Measurements from ENCODE around the gene KRTAP21-3. TPM values are rescaled to one million over a fixed set of nuclear protein-coding genes. Genes with fewer than 3 reads are reported as not detected.

KRTAP21-3 gene
- polyA plus RNA-seq, 1 experiment, result not detected

DNA sequence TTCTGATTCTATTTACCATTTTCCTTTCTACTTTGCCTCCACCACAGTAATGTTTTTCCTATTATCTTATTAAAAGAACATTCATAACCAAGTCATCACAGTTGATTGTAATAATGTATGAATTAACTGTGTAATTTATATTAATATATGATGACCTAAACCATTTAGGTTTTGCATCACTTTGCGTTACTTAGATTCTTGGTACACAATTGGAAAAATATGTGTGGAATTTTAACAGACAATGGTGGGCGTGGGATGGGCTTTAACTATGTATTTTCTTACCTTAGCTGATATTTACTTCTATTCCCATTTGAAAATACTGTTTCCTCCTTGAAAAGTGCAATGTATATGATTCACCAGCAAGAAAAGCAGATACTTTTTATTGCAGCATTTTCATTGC lies 3.6 kb downstream of the KRTAP21-3 start:
- TF ChIP-seq CTCF (IDR thresholded peaks at IDR 0.05; ENCODE audit: low read depth, low read length), result no peak
- CTCF ChIA-PET, result interaction anchor here (0.9 kb wide), 1 partner anchor 384 kb away, joined by 3 read pairs; no protein-coding TSS in a partner anchor
- Histone ChIP-seq H3K4me3 (ENCODE audit: low read depth, low read length) (no peak overlapping the region), H3K27me3 (ENCODE audit: control insufficient read depth, insufficient read depth, low read length) (no peaks in the 10 kb centered on the region), H3K9me3 (ENCODE audit: control insufficient read depth, insufficient read depth, low read length) (peaks cover 6% of the 10 kb centered on the region), H3K27ac (ENCODE audit: low read depth, low read length) (no peak overlapping the region)
- POLR2A ChIA-PET, result no interaction called here
- DNase-seq (ENCODE audit: low read depth, low spot score), result no peak

DNA sequence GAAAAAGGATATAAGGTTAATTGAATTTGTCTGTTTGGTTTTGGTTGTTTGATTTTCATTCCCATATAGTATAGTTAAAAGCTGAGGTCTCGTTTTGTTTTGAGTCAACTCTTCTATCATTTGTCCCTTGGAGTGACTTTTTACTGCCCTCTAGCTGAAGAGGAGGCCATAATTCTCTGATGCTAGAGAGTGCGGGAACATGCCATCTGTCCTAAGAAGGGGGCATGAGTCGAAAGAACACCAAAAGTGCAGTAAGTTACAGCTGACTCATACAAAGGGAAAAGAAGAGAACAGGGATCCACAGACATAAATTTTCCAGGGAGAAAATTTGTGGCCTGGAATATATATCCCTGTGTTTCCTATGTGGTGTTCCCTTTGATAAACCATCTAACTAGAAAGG lies 4.1 kb downstream of the KRTAP21-3 start:
- Histone ChIP-seq H3K27ac (ENCODE audit: low read depth, low read length) (no peak overlapping the region), H3K27me3 (ENCODE audit: control insufficient read depth, insufficient read depth, low read length) (no peaks in the 10 kb centered on the region), H3K9me3 (ENCODE audit: control insufficient read depth, insufficient read depth, low read length) (peaks cover 6% of the 10 kb centered on the region), H3K4me3 (ENCODE audit: low read depth, low read length) (no peak overlapping the region)
- no peak for DNase-seq (ENCODE audit: low read depth, low spot score)
- ChIA-PET CTCF (interaction anchor here (0.9 kb wide), 1 partner anchor 385 kb away, joined by 3 read pairs; no protein-coding TSS in a partner anchor), POLR2A (no interaction called here)
- TF ChIP-seq CTCF (IDR thresholded peaks at IDR 0.05; ENCODE audit: low read depth, low read length), result no peak

GRCh38 chr21:30713766-30714165 lies 4.8 kb downstream of the KRTAP21-3 start:
- Histone ChIP-seq H3K27me3 (ENCODE audit: control insufficient read depth, insufficient read depth, low read length) (no peaks in the 10 kb centered on the region), H3K27ac (ENCODE audit: low read depth, low read length) (no peak overlapping the region), H3K9me3 (ENCODE audit: control insufficient read depth, insufficient read depth, low read length) (peaks cover 6% of the 10 kb centered on the region), H3K4me3 (ENCODE audit: low read depth, low read length) (no peak overlapping the region)
- POLR2A ChIA-PET, result no interaction called here
- TF ChIP-seq CTCF (IDR thresholded peaks at IDR 0.05; ENCODE audit: low read depth, low read length), result no peak
- DNase-seq (ENCODE audit: low read depth, low spot score), result no peak
- CTCF ChIA-PET, result interaction anchor here (0.9 kb wide), 1 partner anchor 385 kb away, joined by 3 read pairs; no protein-coding TSS in a partner anchor

DNA sequence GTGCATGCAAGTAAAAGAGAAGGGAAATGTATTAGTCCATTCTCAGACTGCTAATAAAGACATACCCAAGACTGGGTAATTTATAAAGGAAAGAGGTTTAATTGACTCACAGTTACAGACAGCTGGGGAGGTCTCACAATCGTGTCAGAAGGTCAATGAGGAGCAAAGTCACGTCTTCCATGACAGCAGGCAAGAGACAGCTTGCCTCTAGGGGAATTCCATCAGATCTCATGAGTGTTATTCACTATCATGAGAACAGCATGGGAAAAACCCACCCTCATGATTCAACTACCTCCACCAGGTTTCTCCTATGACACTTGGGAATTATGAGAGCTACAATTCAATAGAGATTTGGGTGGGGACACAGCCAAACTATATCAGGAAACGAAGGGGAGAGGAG lies 8.1 kb downstream of the KRTAP21-3 start:
- CTCF ChIA-PET, result no interaction called here
- H3K27ac ChIP-seq (ENCODE audit: low read depth, low read length), result no peak overlapping the region
- H3K27me3 ChIP-seq (ENCODE audit: control insufficient read depth, insufficient read depth, low read length), result no peaks in the 10 kb centered on the region
- no peak for DNase-seq (ENCODE audit: low read depth, low spot score)
- POLR2A ChIA-PET, result no interaction called here
- no peak for TF ChIP-seq CTCF (IDR thresholded peaks at IDR 0.05; ENCODE audit: low read depth, low read length)
- H3K4me3 ChIP-seq (ENCODE audit: low read depth, low read length), result no peak overlapping the region
- H3K9me3 ChIP-seq (ENCODE audit: control insufficient read depth, insufficient read depth, low read length), result peaks cover 6% of the 10 kb centered on the region

- Histone ChIP-seq H3K4me3 (ENCODE audit: low read depth, low read length) (no peak overlapping the region), H3K27ac (ENCODE audit: low read depth, low read length) (no peak overlapping the region), H3K9me3 (ENCODE audit: control insufficient read depth, insufficient read depth, low read length) (peaks cover 6% of the 10 kb centered on the region), H3K27me3 (ENCODE audit: control insufficient read depth, insufficient read depth, low read length) (no peaks in the 10 kb centered on the region)
- no peak for DNase-seq (ENCODE audit: low read depth, low spot score)
- CTCF ChIA-PET, result no interaction called here
- POLR2A ChIA-PET, result no interaction called here
- TF ChIP-seq CTCF (IDR thresholded peaks at IDR 0.05; ENCODE audit: low read depth, low read length), result no peak
Measured at GRCh38 chr21:30707409-30707808, 11.2 kb downstream of the KRTAP21-3 start.
